PC-9 (cell line): ENCODE measurements around the gene FOXO3.

Experiments used
- CTCF ChIP-seq: fragments of 200-600 bp; sonication (generic); conservative IDR thresholded peaks from 2 replicates; pipeline ENCODE4 v1.6.1; 2017; ENCODE audit warnings: mixed run types, antibody characterized with exemption, mild to moderate bottlenecking, moderate library complexity
- EZH2 ChIP-seq: fragments of 200-600 bp; sonication (generic); IDR thresholded peaks from 2 replicates; pipeline ENCODE4 v1.8.0; 2017; ENCODE audit warnings: antibody characterized with exemption, low read depth

GRCh38 chr6:108625581-108625980, 64.9 kb downstream of the FOXO3 start:
- TF ChIP-seq EZH2: no peak
- no peak for TF ChIP-seq CTCF
